ENCODE measurements around the gene RAB5B. TPM values are rescaled to one million over a fixed set of nuclear protein-coding genes. Genes with fewer than 3 reads are reported as not detected.

The RAB5B gene
- total RNA-seq, 6 experiments from 2014 or later = 90.2 to 107 (median 96.5) TPM

- Mint-ChIP-seq H3K4me1 (ENCODE audit: low read depth) (peaks cover 41% of the 10 kb centered on the region), H3K27me3 (ENCODE audit: insufficient read depth) (no peaks in the 10 kb centered on the region; the same call in none of the 2 replicates), H3K36me3 (ENCODE audit: low read depth) (peaks cover under 1% of the 10 kb centered on the region; the same call in 1 of the 2 replicates), H3K9me3 (no peaks in the 10 kb centered on the region), H3K27ac (no peak overlapping the region), H3K4me3 (no peak overlapping the region)
- DNase-seq = no peak
- no peak for TF ChIP-seq CTCF (IDR thresholded peaks at IDR 0.05)
These were observed 8.6 kb upstream of the RAB5B start for GRCh38 chr12:55965240-55965639.

DNA sequence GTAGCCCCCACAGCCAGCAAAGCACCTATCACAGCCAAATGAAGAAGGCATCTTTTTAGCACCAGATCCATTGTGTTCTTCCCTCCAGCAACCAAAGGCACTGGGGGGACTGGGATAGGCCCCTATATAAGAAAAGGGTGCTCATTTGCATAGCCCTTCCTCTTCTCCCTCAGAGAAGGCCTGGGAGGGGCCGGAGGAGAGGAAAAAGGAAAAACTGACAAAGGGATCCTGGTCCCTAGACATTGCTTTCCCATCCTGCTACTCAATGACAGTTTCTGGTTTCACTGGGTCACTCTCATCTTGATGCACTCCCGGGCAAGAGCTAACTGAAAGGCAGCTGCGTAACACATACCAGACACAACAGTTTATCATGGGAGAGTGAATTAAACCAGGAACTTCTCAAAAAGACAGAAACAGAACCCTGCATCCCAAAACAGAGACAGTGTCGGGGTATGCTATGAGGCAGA, 7.9 kb upstream of the RAB5B start, which contains the start of gene PMEL:
Gene PMEL (minus strand): TSS at position 102 of the 467 bp plus-strand sequence. CDS start 31 bp downstream, at position 71.
- Mint-ChIP-seq H3K36me3 (ENCODE audit: low read depth) (peaks cover 6% of the 10 kb centered on the region; the same call in 1 of the 2 replicates), H3K9me3 (no peaks in the 10 kb centered on the region), H3K4me1 (ENCODE audit: low read depth) (peaks cover 41% of the 10 kb centered on the region), H3K27me3 (ENCODE audit: insufficient read depth) (no peaks in the 10 kb centered on the region; the same call in none of the 2 replicates), H3K27ac (peak within 1 kb of the TSS; percentile 91), H3K4me3 (peak within 1 kb of the TSS; percentile 97)
- no peak for TF ChIP-seq CTCF (IDR thresholded peaks at IDR 0.05)
- DNase-seq = no peak

DNA sequence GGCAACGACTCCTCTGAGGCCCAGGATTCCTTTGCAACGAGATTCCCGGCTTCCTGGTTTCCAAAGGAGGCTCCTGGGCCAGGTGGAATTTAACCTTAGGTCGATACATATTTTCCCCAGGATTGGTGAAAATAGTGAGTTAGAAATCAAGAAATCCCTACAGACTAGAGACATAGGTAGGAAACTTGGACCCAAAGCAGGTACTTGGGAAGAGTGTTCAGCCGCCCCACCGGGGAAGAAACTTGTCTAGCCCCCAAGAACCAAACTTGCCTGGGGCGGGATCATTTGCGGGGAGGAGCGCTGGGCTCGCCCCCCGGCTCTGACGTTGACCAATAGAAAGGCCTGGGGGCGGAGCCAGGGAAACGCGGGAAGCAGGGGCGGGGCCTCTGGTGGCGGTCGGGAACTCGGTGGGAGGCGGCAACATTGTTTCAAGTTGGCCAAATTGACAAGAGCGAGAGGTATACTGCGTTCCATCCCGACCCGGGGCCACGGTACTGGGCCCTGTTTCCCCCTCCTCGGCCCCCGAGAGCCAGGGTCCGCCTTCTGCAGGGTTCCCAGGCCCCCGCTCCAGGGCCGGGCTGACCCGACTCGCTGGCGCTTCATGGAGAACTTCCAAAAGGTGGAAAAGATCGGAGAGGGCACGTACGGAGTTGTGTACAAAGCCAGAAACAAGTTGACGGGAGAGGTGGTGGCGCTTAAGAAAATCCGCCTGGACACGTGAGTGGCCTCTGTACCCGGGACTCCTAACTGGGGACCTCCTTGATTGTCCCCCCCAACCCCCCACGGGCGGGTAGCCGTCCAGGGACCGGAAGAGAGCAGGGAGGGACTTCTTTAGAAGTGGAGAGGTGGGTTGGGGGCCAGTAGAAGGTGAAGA, 7.2 kb upstream of the RAB5B start, which contains the start of gene CDK2:
Gene CDK2 (plus strand): TSS at position 423 of the 874 bp plus-strand sequence. CDS start 179 bp downstream, at position 602.
- H3K27ac Mint-ChIP-seq = peak within 1 kb of the TSS; percentile 91
- H3K4me3 Mint-ChIP-seq = peak within 1 kb of the TSS; percentile 97
- no peaks in the 10 kb centered on the region; the same call in 1 of the 2 replicates for H3K27me3 Mint-ChIP-seq (ENCODE audit: insufficient read depth)
- no peaks in the 10 kb centered on the region for H3K9me3 Mint-ChIP-seq
- peaks cover 41% of the 10 kb centered on the region for H3K4me1 Mint-ChIP-seq (ENCODE audit: low read depth)
- TF ChIP-seq CTCF (IDR thresholded peaks at IDR 0.05) = no peak
- DNase-seq = peak; percentile 60
- H3K36me3 Mint-ChIP-seq (ENCODE audit: low read depth) = peaks cover 13% of the 10 kb centered on the region

DNA sequence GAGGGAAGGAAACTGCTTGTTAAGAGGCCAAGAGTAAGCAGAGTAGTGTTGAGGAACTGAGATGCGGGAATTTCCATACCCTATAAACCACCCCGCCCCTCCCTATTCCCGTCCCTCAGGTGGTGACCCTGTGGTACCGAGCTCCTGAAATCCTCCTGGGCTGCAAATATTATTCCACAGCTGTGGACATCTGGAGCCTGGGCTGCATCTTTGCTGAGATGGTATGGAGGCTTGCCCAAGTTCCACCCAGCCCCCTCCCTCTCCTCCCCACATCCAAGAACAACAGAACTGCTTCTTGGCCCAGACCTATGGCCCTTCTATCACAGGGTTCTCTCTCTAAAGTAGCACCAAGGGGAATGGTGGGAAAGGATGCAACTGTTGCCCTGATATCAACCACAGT, 4.5 kb upstream of the RAB5B start:
- no peaks in the 10 kb centered on the region for H3K9me3 Mint-ChIP-seq
- H3K27me3 Mint-ChIP-seq (ENCODE audit: insufficient read depth) = no peaks in the 10 kb centered on the region; the same call in 1 of the 2 replicates
- peaks cover 17% of the 10 kb centered on the region for H3K36me3 Mint-ChIP-seq (ENCODE audit: low read depth)
- no peak for DNase-seq
- peaks cover 41% of the 10 kb centered on the region for H3K4me1 Mint-ChIP-seq (ENCODE audit: low read depth)
- TF ChIP-seq CTCF (IDR thresholded peaks at IDR 0.05) = no peak
- H3K27ac Mint-ChIP-seq = no peak overlapping the region
- H3K4me3 Mint-ChIP-seq = no peak overlapping the region

DNA sequence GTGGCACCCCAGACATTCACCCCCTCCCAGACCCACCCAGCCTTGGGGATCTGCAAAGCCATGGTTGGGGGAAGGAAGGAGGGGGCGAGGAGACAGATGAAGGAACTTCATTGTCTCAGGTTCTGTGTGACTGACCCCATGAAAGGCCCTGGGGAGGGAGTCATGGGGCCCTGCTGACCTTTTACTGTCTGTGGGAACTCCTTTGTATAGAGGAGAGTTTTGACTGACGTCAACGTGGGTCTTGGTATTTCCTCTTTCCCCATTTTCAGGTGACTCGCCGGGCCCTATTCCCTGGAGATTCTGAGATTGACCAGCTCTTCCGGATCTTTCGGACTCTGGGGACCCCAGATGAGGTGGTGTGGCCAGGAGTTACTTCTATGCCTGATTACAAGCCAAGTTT, 3.1 kb upstream of the RAB5B start:
- Mint-ChIP-seq H3K27me3 (ENCODE audit: insufficient read depth) (no peaks in the 10 kb centered on the region; the same call in 1 of the 2 replicates), H3K4me1 (ENCODE audit: low read depth) (peaks cover 37% of the 10 kb centered on the region), H3K4me3 (peak overlapping the region; percentile 7; the same call in 1 of the 2 replicates), H3K27ac (no peak overlapping the region; the same call in 1 of the 2 replicates), H3K9me3 (no peaks in the 10 kb centered on the region), H3K36me3 (ENCODE audit: low read depth) (peaks cover 21% of the 10 kb centered on the region)
- no peak for DNase-seq
- no peak for TF ChIP-seq CTCF (IDR thresholded peaks at IDR 0.05)

Measured in HFFc6 (cell line).